HL-60 (cell line): Measurements from ENCODE around the gene CCNY.
"Not testable (repeated sequence)": the region's sequence is repeated elsewhere in the genome, so short reads cannot be mapped to it uniquely, and the experiment has no call there.

ENCODE experiments used
- DNase-seq, 2 experiments: peaks; one replicate each; pipeline ENCODE4 v3.0.0-alpha.2; 2010 to 2020; ENCODE audit warnings: low read depth in 1 of 2, low spot score in 1 of 2
- H3K27ac ChIP-seq: fragments of 250-450 bp; sonication (Bioruptor Pico); replicated peaks from 2 replicates; pipeline ENCODE4 v1.5.1; 2020; ENCODE audit warnings: mild to moderate bottlenecking, moderate library complexity
- H3K27me3 ChIP-seq: fragments of 250-450 bp; sonication (Bioruptor Pico); 2 replicates; pipeline ENCODE4 v1.5.1; 2021; ENCODE audit warnings: mild to moderate bottlenecking, moderate library complexity; ENCODE audit not compliant: insufficient read depth, poor library complexity, severe bottlenecking
- H3K4me3 ChIP-seq: replicated peaks from 2 replicates; pipeline ENCODE4 v1.5.1; 2011; ENCODE audit warnings: mild to moderate bottlenecking, control low read depth, low read length; ENCODE audit not compliant: insufficient read depth
- CTCF ChIP-seq: IDR thresholded peaks from one replicate; pipeline ENCODE4 v1.5.1; 2011; ENCODE audit warnings: low read length, control low read depth, inconsistent platforms; ENCODE audit not compliant: insufficient read depth
- GABPA ChIP-seq: IDR thresholded peaks from 2 replicates; pipeline ENCODE4 v1.6.1; 2012; ENCODE audit warnings: low read depth
- POLR2AphosphoS5 ChIP-seq: IDR thresholded peaks from 2 replicates; pipeline ENCODE4 v1.6.1; 2012; ENCODE audit warnings: low read depth
- REST ChIP-seq: IDR thresholded peaks from 2 replicates; pipeline ENCODE4 v1.6.1; 2012; ENCODE audit warnings: low read depth; ENCODE audit not compliant: insufficient replicate concordance
- SPI1 ChIP-seq: IDR thresholded peaks from 2 replicates; pipeline ENCODE4 v1.6.1; 2012; ENCODE audit warnings: low read depth, mild to moderate bottlenecking, borderline replicate concordance

CCNY gene

GRCh38 chr10:35353395-35353794 is 17.1 kb downstream of the CCNY start:
- no peaks in the 10 kb centered on the region for H3K27me3 ChIP-seq
- TF ChIP-seq REST (no peak), GABPA (no peak), POLR2AphosphoS5 (no peak)
- no peak overlapping the region for H3K27ac ChIP-seq
- DNase-seq: no peak
- no peak overlapping the region for H3K4me3 ChIP-seq

GRCh38 chr10:35353805-35354204 is 17.5 kb downstream of the CCNY start:
- Histone ChIP-seq H3K4me3 (no peak overlapping the region), H3K27me3 (no peaks in the 10 kb centered on the region), H3K27ac (no peak overlapping the region)
- DNase-seq: no peak
- TF ChIP-seq REST: no peak
- no peak for TF ChIP-seq SPI1
- TF ChIP-seq POLR2AphosphoS5: no peak
- TF ChIP-seq CTCF: no peak
- TF ChIP-seq GABPA: no peak

- DNase-seq, H3K27me3 ChIP-seq, H3K27ac ChIP-seq, H3K4me3 ChIP-seq: not testable (repeated sequence)
Measured at GRCh38 chr10:35354257-35354656, 17.9 kb downstream of the CCNY start.

GRCh38 chr10:35355971-35356724 is 19.8 kb downstream of the CCNY start:
- Histone ChIP-seq H3K27me3 (no peaks in the 10 kb centered on the region), H3K27ac (no peak overlapping the region), H3K4me3 (no peak overlapping the region)
- TF ChIP-seq GABPA (no peak), SPI1 (no peak), CTCF (no peak), REST (no peak), POLR2AphosphoS5 (no peak)
- DNase-seq: no peak
